Measurements from ENCODE around the gene WDFY4.

DNA sequence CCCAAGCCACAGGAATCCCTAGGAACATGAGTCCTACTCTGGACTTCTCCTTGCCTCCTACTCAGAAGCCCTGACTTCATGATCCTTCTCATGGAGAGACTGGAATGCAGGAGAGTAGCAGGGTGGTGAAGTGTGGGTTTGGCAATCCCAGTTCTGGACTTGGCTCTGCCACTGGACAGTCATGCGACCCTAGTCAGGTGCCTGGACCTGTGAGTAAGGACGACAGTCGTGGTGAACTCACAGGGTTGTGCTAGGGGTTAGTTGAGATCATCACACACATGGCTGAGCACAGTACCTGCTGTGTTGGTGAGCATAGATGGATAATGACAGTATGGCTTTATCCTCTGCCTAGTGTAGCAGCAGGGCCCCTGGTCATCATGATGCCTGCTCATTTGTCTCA lies 137.0 kb downstream of the WDFY4 start:
- TF ChIP-seq POLR2A (IDR thresholded peaks at IDR 0.05; ENCODE audit: low read depth, low read length) = no peak
- TF ChIP-seq POLR2AphosphoS5 (IDR thresholded peaks at IDR 0.05; ENCODE audit: low read depth, low read length) = no peak
- TF ChIP-seq TAF1 (IDR thresholded peaks at IDR 0.05; ENCODE audit: low read depth, low read length) = no peak
- no peak for TF ChIP-seq POU2F2 (IDR thresholded peaks at IDR 0.05; ENCODE audit: low read depth, low read length)
- TF ChIP-seq PAX5 (IDR thresholded peaks at IDR 0.05; ENCODE audit: insufficient read depth, low read length, severe bottlenecking) = no peak

Data from GM12891 (cell line).